OCI-LY1 (cell line): ENCODE results near the gene SYT5.

Experiments used
- H2AFZ ChIP-seq: fragments of 200-600 bp; sonication (generic), shearing (Covaris generic); 2 replicates; pipeline ENCODE4 v1.6.0; 2014; ENCODE audit warnings: antibody characterized with exemption, mild to moderate bottlenecking, low read length
- H3F3A ChIP-seq: fragments of 200-600 bp; sonication (generic), shearing (Covaris generic); 2 replicates; pipeline ENCODE4 v1.6.0; 2014; ENCODE audit warnings: mild to moderate bottlenecking, antibody characterized with exemption, low read length, moderate library complexity; ENCODE audit not compliant: insufficient read depth
- H3K27ac ChIP-seq: fragments of 200-600 bp; sonication (generic); 2 replicates; pipeline ENCODE4 v1.5.1; 2014; ENCODE audit warnings: low read length, mixed run types, mild to moderate bottlenecking, low read depth; ENCODE audit not compliant: poor library complexity, severe bottlenecking
- H3K27me3 ChIP-seq: fragments of 200-600 bp; sonication (generic); 2 replicates; pipeline ENCODE4 v1.6.0; 2014; ENCODE audit warnings: antibody characterized with exemption, mild to moderate bottlenecking, low read length, moderate library complexity; ENCODE audit not compliant: insufficient read depth
- H3K36me3 ChIP-seq: fragments of 200-600 bp; sonication (generic); 2 replicates; pipeline ENCODE4 v1.6.1; 2014; ENCODE audit warnings: mild to moderate bottlenecking, antibody characterized with exemption, low read length, moderate library complexity, mixed read lengths; ENCODE audit not compliant: insufficient read depth
- H3K4me1 ChIP-seq: fragments of 200-600 bp; sonication (generic); 2 replicates; pipeline ENCODE4 v1.5.1; 2014; ENCODE audit warnings: mild to moderate bottlenecking, low read length, moderate library complexity; ENCODE audit not compliant: insufficient read depth, severe bottlenecking
- H3K4me2 ChIP-seq: fragments of 200-600 bp; sonication (generic), shearing (Covaris generic); 2 replicates; pipeline ENCODE4 v1.6.1; 2014; ENCODE audit warnings: low read length
- H3K4me3 ChIP-seq: fragments of 200-600 bp; sonication (generic); 2 replicates; pipeline ENCODE4 v1.5.1; 2014; ENCODE audit warnings: low read length, low read depth, mild to moderate bottlenecking, mixed read lengths; ENCODE audit not compliant: poor library complexity, severe bottlenecking
- H3K79me2 ChIP-seq: fragments of 200-600 bp; shearing (Covaris generic); 2 replicates; pipeline ENCODE4 v1.6.1; 2016; ENCODE audit warnings: mixed run types, low read length, mixed read lengths; ENCODE audit not compliant: insufficient read depth
- H3K9ac ChIP-seq: fragments of 200-600 bp; sonication (generic), shearing (Covaris generic); 2 replicates; pipeline ENCODE4 v1.6.1; 2014; ENCODE audit warnings: mild to moderate bottlenecking, low read length, mixed read lengths
- H3K9me2 ChIP-seq: fragments of 200-600 bp; sonication (generic), shearing (Covaris generic); 2 replicates; pipeline ENCODE4 v1.6.1; 2014; ENCODE audit warnings: low read depth, mild to moderate bottlenecking, low read length, mixed read lengths
- H3K9me3 ChIP-seq: fragments of 200-600 bp; shearing (Covaris generic); 2 replicates; pipeline ENCODE4 v1.6.1; 2014; ENCODE audit warnings: low read length, mixed read lengths
- H4K20me1 ChIP-seq: fragments of 200-600 bp; sonication (generic), shearing (Covaris generic); 2 replicates; pipeline ENCODE4 v1.6.0; 2016; ENCODE audit warnings: mild to moderate bottlenecking, low read length; ENCODE audit not compliant: insufficient read depth
- EZH2 ChIP-seq: fragments of 200-600 bp; sonication (generic), shearing (Covaris generic); IDR thresholded peaks from 2 replicates; pipeline ENCODE4 v1.8.0; 2017; ENCODE audit warnings: borderline replicate concordance, mixed run types, mild to moderate bottlenecking, antibody characterized with exemption, low read length, moderate library complexity, mixed read lengths
- TF ChIP-seq, protein P1 (sequence below): fragments of 200-600 bp; sonication (generic), shearing (Covaris generic); IDR thresholded peaks from 2 replicates; pipeline ENCODE4 v1.5.1; 2017; ENCODE audit warnings: mild to moderate bottlenecking, antibody characterized with exemption, low read length, moderate library complexity, mixed read lengths

SYT5 gene

DNA sequence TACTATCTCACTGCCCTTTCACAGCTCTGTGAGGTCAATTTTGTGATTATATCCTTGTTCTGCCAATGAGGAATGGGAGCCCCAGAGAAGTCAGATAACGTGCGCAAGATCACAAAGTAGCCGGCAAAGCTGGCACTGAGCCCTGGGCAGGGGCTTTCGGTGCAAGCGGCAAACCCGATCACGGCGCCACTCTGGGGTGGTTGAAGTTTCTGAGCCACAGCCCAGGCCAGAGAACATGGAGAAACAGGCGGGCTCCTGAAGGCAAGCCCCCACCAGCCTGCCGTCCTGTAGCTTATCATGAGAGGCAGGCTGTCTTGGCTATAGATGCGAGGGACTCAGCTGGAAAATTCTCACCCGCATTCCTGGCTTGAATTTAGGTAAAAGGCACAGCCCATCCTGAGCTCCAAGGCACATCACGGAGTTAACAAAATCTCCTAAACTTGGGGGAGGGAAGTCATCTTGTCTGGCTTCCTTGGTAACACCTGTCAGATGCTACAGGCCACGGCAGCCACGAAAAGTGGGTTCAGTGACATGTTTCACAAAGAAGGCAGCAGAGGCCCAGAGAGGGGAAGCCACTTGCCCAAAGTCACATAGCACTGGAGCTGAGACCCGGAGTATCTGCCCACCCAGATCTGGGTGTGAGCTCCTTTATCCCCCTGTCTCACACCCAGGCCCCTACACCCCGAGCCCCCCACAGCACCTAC is 43.5 kb downstream of the SYT5 start:
- Histone ChIP-seq H3K27me3 (peaks cover 6% of the 10 kb centered on the region), H4K20me1 (no peaks in the 10 kb centered on the region), H3K9me2 (no peaks in the 10 kb centered on the region), H3K27ac (no peak overlapping the region), H3K4me2 (no peak overlapping the region), H3K9me3 (no peaks in the 10 kb centered on the region), H3K4me3 (no peak overlapping the region), H2AFZ (no peak overlapping the region), H3K79me2 (no peaks in the 10 kb centered on the region), H3K9ac (no peak overlapping the region), H3F3A (no peaks in the 10 kb centered on the region), H3K36me3 (no peaks in the 10 kb centered on the region), H3K4me1 (peaks cover 4% of the 10 kb centered on the region)
- TF ChIP-seq EZH2: no peak
- TF ChIP-seq, protein P1, sequence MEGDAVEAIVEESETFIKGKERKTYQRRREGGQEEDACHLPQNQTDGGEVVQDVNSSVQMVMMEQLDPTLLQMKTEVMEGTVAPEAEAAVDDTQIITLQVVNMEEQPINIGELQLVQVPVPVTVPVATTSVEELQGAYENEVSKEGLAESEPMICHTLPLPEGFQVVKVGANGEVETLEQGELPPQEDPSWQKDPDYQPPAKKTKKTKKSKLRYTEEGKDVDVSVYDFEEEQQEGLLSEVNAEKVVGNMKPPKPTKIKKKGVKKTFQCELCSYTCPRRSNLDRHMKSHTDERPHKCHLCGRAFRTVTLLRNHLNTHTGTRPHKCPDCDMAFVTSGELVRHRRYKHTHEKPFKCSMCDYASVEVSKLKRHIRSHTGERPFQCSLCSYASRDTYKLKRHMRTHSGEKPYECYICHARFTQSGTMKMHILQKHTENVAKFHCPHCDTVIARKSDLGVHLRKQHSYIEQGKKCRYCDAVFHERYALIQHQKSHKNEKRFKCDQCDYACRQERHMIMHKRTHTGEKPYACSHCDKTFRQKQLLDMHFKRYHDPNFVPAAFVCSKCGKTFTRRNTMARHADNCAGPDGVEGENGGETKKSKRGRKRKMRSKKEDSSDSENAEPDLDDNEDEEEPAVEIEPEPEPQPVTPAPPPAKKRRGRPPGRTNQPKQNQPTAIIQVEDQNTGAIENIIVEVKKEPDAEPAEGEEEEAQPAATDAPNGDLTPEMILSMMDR: no peak

DNA sequence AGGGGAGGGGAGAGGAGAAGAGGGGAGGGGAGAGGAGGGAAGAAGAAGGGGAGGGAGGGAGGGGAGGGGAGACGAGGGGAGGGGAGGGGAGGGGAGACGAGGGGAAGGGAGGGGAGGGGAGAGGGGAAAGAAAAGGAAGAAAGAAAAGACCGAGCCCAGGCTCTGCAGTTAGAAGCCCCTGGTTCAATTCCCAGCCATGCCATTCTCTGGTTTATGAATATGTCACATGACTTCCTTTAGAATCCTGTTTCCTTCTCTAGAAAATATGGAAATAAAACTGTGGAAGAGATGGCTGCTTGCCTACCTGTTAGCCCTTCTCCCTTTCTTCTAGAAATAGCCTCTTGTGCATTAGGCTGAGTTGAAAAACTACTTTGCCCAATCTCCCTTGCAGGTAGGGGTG is 45.4 kb downstream of the SYT5 start:
- Histone ChIP-seq H3F3A (no peaks in the 10 kb centered on the region), H3K4me2 (no peak overlapping the region), H3K27me3 (peaks cover 6% of the 10 kb centered on the region), H2AFZ (no peak overlapping the region), H3K9me3 (no peaks in the 10 kb centered on the region), H3K36me3 (no peaks in the 10 kb centered on the region), H3K4me3 (no peak overlapping the region), H4K20me1 (no peaks in the 10 kb centered on the region), H3K79me2 (no peaks in the 10 kb centered on the region), H3K9me2 (no peaks in the 10 kb centered on the region), H3K27ac (no peak overlapping the region), H3K9ac (no peak overlapping the region), H3K4me1 (peaks cover 4% of the 10 kb centered on the region)
- TF ChIP-seq EZH2: no peak
- TF ChIP-seq, protein P1: no peak

DNA sequence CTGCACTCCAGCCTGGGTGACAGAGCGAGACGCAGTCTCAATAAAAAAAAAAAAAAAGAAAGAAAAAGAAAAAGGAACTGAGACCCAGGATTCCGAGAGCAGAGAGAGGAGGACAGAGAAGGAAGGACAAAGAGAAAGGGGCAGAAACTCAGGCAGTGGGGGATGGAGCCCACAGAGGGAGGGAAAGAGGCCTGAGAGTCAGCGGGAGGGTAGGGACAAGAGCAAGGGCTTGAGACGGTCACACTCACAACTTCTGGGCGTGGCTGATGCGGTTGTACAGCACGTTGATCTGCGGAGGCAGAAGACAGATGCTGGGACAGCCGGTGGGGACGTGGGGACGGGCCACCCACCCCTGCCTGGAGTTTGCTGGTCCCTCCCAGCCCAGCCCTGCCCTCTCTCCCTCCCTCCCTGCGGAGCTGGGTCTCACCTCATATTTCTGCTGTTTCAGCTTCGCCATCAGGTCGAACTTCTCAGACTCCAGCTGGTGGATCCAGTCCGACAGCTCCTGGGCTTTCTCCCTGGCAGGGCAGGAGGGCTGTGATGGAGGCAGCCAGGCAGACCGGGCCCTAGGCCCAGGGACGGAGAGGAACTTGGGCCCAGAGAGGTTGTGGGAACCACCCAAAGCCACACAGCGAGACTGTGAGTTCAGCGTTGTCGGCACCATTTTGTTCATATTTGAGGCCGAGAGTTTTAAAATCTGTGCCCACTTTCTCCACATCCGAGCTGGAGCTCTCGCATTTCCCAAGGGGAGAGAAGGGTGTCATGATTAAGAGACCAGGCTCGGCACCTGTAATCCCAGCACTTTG is 46.2 kb downstream of the SYT5 start:
- Histone ChIP-seq H3K4me2 (no peak overlapping the region), H3K9me3 (no peaks in the 10 kb centered on the region), H3K4me1 (peaks cover 4% of the 10 kb centered on the region), H3K79me2 (no peaks in the 10 kb centered on the region), H3K9ac (no peak overlapping the region), H3F3A (no peaks in the 10 kb centered on the region), H3K36me3 (no peaks in the 10 kb centered on the region), H3K9me2 (no peaks in the 10 kb centered on the region), H3K27me3 (peaks cover 6% of the 10 kb centered on the region), H4K20me1 (no peaks in the 10 kb centered on the region), H3K27ac (no peak overlapping the region), H2AFZ (no peak overlapping the region), H3K4me3 (no peak overlapping the region)
- TF ChIP-seq EZH2: no peak
- TF ChIP-seq, protein P1: no peak
